ENCODE measurements around the gene EXOC3. TPM values are rescaled to one million over a fixed set of nuclear protein-coding genes. Genes with fewer than 3 reads are reported as not detected.
"Not testable (repeated sequence)": the region's sequence is repeated elsewhere in the genome, so short reads cannot be mapped to it uniquely, and the experiment has no call there.

EXOC3 gene
- total RNA-seq, 1 donor from 2014 or later = 73.5 TPM

DNA sequence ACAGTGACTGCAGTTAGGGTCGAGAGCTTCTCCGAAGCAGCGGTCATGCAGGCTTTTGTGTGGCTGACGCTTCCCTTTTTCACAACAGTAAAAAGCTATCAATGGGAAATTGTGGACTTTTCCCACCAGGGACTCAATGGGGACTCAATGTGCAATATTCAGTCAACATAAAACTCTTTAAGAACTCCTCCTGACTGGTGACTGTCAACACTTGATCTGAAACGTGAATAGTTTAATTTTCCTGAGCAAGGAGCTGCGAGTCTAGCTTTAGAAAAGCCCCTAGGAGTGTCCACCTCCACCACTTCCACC lies 28.7 kb downstream of the EXOC3 start:
- Mint-ChIP-seq H3K4me1 (peaks cover 16% of the 10 kb centered on the region), H3K36me3 (peaks cover 1% of the 10 kb centered on the region), H3K9me3 (no peaks in the 10 kb centered on the region), H3K4me3 (peak overlapping the region; percentile 74), H3K27me3 (ENCODE audit: low read depth) (peaks cover 24% of the 10 kb centered on the region), H3K27ac (peak overlapping the region; percentile 79)
- no peak for DNase-seq (ENCODE audit: low spot score in 2 of 2, unreplicated experiment in 2 of 2)
- TF ChIP-seq CTCF (IDR thresholded peaks at IDR 0.05; ENCODE audit: unreplicated experiment) = no peak

GRCh38 chr5:472076-472655 lies 29.2 kb downstream of the EXOC3 start:
- no peak for TF ChIP-seq CTCF (IDR thresholded peaks at IDR 0.05; ENCODE audit: unreplicated experiment)
- Mint-ChIP-seq H3K36me3 (no peaks in the 10 kb centered on the region), H3K4me1 (peaks cover 16% of the 10 kb centered on the region), H3K4me3 (peak overlapping the region; percentile 74), H3K27me3 (ENCODE audit: low read depth) (peaks cover 29% of the 10 kb centered on the region), H3K9me3 (no peaks in the 10 kb centered on the region), H3K27ac (peak overlapping the region; percentile 79)
- DNase-seq (ENCODE audit: low spot score in 2 of 2, unreplicated experiment in 2 of 2) = peak in 1 of 2 experiments; percentile 19

DNA sequence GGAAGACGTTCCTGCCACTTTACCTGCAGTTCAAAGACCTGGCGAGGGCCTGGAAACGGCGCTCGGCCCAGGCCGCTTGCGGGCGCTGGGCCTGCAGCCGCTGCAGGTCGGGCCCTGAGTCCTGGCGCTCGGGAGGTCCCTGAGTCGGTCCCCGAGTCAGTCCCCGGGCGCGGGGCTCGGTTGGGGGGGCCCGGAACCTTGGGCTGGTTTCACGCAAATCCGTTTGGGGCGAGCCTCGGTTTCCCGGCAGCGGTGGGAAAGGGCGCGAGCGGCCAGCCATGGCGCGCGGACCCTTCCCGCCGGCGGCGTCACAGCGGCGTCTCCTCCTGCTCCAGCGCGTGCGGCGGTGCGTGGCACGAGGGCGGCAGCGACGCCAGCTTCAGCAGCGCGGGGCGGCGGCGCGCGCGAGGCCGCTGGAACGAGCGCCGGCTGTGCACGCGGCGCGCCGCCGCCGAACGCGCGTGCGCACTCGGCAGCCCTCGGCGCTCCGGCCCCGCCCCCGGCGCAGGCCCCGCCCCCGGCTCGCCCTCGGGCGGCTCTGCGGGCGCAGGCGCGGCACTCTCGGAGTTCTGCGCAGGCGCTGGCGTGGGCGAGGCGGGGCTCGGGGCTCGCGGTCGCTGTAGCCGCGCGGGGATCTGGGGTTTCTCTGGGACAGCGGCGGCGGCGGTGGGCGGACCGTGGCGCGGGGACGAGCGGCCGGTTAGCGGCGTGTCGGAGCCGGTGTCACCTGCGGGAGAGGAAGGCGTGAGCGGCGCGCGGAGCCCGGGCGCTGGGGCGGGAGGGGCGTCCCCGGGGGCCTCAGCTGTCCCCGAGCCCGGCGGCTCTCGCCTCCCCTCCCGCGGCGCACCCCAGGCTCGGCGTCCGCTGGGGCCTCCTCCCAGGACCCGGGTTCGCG lies 29.9 kb downstream of the EXOC3 start:
- H3K4me3 Mint-ChIP-seq = peak overlapping the region; percentile 74
- no peaks in the 10 kb centered on the region for H3K36me3 Mint-ChIP-seq
- H3K27me3 Mint-ChIP-seq (ENCODE audit: low read depth) = peaks cover 36% of the 10 kb centered on the region
- peak; percentile 87 to 94 for DNase-seq (ENCODE audit: low spot score in 2 of 2, unreplicated experiment in 2 of 2)
- H3K9me3 Mint-ChIP-seq = no peaks in the 10 kb centered on the region
- H3K27ac Mint-ChIP-seq = no peak overlapping the region
- TF ChIP-seq CTCF (IDR thresholded peaks at IDR 0.05; ENCODE audit: unreplicated experiment) = no peak
- H3K4me1 Mint-ChIP-seq = peaks cover 16% of the 10 kb centered on the region

DNA sequence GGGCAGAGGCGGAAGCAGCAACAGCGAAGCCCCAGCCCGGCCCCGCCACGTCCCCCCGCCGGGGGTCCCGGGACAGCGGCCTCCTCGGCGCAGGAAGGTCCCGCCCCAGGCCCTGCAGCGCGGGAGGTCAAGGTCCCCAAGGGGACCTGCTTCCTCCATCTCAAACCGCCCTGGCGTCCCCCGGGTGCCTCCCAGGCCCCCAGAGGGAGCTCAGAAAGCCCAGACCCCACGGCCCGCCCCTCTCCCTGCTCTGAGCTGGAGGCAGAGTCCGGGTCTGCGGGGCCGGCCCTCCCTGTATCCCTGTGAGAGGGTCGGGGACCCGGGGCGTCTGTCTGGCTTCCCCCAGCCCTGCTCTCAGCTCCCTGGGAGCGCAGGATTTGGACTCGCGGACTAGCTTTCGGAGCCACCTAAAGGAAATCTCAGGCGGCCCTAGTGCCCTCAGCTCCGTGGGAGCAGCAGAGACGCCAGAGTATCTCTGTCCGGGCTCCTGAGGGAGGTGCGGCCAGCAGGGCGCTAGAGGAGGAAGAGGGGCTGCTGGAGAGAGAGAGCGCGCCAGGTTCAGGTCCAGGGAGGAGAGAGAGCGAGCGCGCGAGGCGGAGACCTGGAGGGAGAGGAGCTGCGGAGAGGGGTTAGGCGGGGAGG lies 30.7 kb downstream of the EXOC3 start:
- no peak for TF ChIP-seq CTCF (IDR thresholded peaks at IDR 0.05; ENCODE audit: unreplicated experiment)
- Mint-ChIP-seq H3K9me3 (no peaks in the 10 kb centered on the region), H3K4me1 (peaks cover 16% of the 10 kb centered on the region), H3K27me3 (ENCODE audit: low read depth) (peaks cover 38% of the 10 kb centered on the region), H3K27ac (peak overlapping the region; percentile 21), H3K4me3 (peak overlapping the region; percentile 79), H3K36me3 (no peaks in the 10 kb centered on the region)
- peak; percentile 24 to 59 for DNase-seq (ENCODE audit: low spot score in 2 of 2, unreplicated experiment in 2 of 2)

DNA sequence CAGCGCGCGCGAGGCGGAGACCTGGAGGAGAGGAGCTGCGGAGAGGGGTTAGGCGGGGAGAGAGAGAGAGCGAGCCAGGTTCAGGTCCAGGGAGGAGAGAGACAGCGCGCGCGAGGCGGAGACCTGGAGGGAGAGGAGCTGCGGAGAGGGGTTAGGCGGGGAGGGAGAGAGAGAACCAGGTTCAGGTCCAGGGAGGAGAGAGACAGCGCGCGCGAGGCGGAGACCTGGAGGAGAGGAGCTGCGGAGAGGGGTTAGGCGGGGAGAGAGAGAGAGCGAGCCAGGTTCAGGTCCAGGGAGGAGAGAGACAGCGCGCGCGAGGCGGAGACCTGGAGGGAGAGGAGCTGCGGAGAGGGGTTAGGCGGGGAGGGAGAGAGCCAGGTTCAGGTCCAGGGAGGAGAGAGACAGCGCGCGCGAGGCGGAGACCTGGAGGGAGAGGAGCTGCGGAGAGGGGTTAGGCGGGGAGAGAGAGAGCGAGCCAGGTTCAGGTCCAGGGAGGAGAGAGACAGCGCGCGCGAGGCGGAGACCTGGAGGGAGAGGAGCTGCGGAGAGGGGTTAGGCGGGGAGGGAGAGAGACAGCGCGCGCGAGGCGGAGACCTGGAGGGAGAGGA lies 31.4 kb downstream of the EXOC3 start:
- DNase-seq (ENCODE audit: low spot score in 2 of 2, unreplicated experiment in 2 of 2); H3K27ac Mint-ChIP-seq; H3K36me3 Mint-ChIP-seq; H3K9me3 Mint-ChIP-seq: not testable (repeated sequence)
- H3K27me3 Mint-ChIP-seq (ENCODE audit: low read depth) = peaks cover 39% of the 10 kb centered on the region
- H3K4me1 Mint-ChIP-seq = peaks cover 16% of the 10 kb centered on the region
- peak overlapping the region; percentile 79 for H3K4me3 Mint-ChIP-seq

All from mesothelial cell of epicardium (in vitro differentiated cells).